ENCODE data around the gene KCNA3. TPM values are rescaled to one million over a fixed set of nuclear protein-coding genes. Genes with fewer than 3 reads are reported as not detected.

KCNA3 gene
- total and polyA plus RNA-seq, 10 donors: 0.30 to 45.8 (median 25.2) TPM

DNA sequence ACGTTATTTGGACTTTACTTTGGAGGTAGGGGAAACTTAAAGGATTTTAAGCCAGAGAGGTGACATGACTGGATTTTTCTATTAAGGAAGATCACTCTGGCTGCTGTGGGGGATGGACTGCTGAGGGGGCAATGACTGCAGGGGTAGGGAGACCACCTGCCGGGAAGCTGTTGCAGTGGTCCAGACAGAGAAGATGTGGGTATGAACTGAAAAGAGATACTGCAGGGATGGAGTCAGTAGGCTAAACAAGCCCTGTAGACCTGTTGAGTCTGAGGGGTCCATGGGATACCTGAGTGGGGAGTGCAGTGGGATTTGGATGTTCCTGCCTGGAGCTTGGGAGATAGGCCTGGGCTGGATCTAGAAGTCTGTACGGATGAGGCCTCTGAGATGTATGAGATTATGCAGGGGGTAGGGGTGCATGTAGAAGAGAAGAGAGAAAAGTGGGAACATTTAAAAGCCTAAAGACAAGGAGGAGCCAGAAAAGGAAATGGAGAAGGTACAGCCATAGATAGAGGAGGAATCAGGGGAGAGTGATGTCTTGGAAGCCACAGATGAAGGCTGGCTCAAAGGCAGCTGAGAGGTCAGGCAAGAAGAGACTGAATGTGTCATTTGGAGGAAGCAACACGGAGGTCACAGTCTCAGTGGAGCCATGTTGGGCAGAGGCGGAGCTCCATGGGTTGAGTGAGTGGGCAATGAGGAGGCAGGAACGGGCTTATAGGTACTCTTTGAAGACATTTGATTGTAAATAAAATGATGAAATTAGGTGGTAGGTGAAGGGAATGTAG is 42.7 kb downstream of the KCNA3 start:
- Histone ChIP-seq H3K36me3 (no peaks in the 10 kb centered on the region), H3K9me3 (no peaks in the 10 kb centered on the region), H3K4me1 (peaks cover 35 to 85% (median 67%) of the 10 kb centered on the region in 6 donors), H3K4me3 (peak overlapping the region in 1 of 8 donors; percentile 53), H3K27ac (peak overlapping the region; percentile 5 to 85 (median 66)), H3K27me3 (replicated peaks in 1 of 7) (no peaks in the 10 kb centered on the region)
- intact Hi-C loops (cut with DNase I; ENCODE audit: low total_unique reads): loop anchor here (5.0 kb wide), 1 partner anchor 135 kb away; no protein-coding TSS in a partner anchor
- WGBS, 5 donors: 77 to 81% (median 79%) methylated on average over 6 of the region's 6 CpGs
- no peak for DNase-seq
- TF ChIP-seq POLR2A (IDR thresholded peaks at IDR 0.05) (no peak), POLR2AphosphoS5 (IDR thresholded peaks at IDR 0.05) (no peak)
- TF ChIP-seq, protein P1, sequence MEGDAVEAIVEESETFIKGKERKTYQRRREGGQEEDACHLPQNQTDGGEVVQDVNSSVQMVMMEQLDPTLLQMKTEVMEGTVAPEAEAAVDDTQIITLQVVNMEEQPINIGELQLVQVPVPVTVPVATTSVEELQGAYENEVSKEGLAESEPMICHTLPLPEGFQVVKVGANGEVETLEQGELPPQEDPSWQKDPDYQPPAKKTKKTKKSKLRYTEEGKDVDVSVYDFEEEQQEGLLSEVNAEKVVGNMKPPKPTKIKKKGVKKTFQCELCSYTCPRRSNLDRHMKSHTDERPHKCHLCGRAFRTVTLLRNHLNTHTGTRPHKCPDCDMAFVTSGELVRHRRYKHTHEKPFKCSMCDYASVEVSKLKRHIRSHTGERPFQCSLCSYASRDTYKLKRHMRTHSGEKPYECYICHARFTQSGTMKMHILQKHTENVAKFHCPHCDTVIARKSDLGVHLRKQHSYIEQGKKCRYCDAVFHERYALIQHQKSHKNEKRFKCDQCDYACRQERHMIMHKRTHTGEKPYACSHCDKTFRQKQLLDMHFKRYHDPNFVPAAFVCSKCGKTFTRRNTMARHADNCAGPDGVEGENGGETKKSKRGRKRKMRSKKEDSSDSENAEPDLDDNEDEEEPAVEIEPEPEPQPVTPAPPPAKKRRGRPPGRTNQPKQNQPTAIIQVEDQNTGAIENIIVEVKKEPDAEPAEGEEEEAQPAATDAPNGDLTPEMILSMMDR (IDR thresholded peaks at IDR 0.05 in 8 of 11, conservative IDR thresholded peaks at IDR 0.05 in 3 of 11): no peak

DNA sequence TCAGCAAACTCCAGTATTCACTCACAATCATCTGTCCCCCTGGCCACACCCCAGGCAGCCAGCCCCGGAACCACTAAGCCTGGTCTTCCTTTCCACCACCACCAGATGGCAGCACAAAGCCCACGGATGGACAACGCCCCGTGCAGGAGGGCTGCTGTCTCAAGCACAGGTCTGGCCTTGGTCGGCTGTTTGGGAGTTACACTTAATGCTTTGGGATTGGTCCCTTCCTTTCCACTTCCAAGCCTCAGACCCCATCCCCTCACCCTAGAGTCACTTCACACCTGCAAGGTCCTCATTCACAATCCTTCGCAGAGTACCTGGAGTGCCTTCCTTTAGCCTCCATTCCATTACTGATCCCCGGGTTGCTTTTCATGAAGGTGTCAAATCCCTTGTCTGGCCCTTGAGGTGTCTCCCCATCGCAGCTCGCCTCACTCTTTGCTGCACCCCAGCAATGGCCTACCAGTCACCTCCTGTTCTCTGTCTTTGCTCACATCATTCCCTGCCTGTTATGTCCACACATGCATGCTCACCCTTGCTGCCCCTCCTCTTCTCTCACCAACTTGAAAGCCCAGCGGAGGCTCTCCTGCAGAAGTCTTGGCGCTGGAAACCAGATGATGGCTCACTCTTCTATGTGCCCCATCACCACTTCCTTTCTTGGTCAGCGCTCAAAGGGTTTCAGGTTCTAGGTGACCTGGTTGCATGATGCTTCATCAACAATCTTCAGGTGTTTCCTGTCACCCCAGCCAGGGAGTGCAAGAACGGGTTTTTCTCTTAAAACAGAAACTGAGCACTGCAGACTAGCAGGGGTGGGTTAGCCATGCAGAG is 43.7 kb downstream of the KCNA3 start:
- Histone ChIP-seq H3K4me1 (peaks cover 31 to 79% (median 58%) of the 10 kb centered on the region in 6 donors), H3K27ac (peak overlapping the region in 5 of 8 donors; percentile 60 to 85 (median 75)), H3K4me3 (peak overlapping the region in 5 of 8 donors; percentile 5 to 53 (median 8)), H3K36me3 (no peaks in the 10 kb centered on the region), H3K9me3 (no peaks in the 10 kb centered on the region), H3K27me3 (replicated peaks in 1 of 7) (no peaks in the 10 kb centered on the region)
- TF ChIP-seq POLR2AphosphoS5 (IDR thresholded peaks at IDR 0.05) (peak in 2 of 3 donors; percentile 49 to 66), POLR2A (IDR thresholded peaks at IDR 0.05) (no peak)
- TF ChIP-seq, protein P1 (IDR thresholded peaks at IDR 0.05 in 8 of 11, conservative IDR thresholded peaks at IDR 0.05 in 3 of 11): peak; percentile 68 to 95 (median 91)
- intact Hi-C loops (cut with DNase I; ENCODE audit: low total_unique reads): loop anchor here (5.0 kb wide), 1 partner anchor 136 kb away; no protein-coding TSS in a partner anchor
- peak; percentile 94 for DNase-seq
- WGBS, 5 donors: 18 to 23% (median 22%) methylated on average over 13 of the region's 13 CpGs

DNA sequence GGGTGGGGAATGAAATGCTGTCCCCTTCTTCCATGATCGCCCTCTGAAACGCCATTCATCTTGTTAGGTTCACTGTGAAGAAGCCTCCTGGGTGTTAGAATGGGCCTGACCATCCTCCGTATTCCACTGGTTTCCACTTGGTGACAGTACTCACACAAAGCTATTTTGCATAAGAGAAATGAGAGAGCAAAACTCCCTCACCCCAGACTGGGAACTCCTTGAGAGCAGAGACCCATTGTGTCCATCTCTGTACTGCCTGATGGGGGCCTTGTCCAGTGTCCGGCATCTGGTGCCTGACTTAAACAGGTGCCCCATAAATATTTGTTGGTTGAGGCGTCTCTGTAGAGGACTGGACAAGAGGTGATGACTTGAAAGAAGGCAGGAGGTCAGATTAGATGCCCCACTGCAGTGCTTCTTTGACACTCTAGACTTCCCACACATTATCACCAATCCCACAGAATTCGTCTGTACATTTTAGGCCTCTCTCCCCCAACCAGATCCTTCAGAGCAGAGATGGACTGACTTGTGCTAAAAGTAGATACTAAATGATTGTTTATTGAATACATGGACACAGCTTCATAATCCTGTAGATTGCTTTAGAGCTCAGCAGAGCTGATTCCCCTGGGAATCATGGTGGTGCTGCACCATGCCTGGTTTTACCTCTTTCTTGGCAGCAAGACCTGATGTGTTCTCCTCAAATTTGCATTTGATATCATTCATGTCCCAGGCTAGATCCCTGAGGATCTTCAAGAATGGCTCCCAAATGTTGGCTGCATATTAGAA is 46.2 kb downstream of the KCNA3 start:
- DNase-seq: peak; percentile 24
- Histone ChIP-seq H3K36me3 (no peaks in the 10 kb centered on the region), H3K4me1 (peaks cover 12 to 53% (median 33%) of the 10 kb centered on the region in 6 donors), H3K9me3 (no peaks in the 10 kb centered on the region), H3K27ac (peak overlapping the region in 3 of 8 donors; percentile 14 to 42 (median 36)), H3K4me3 (no peak overlapping the region), H3K27me3 (replicated peaks in 1 of 7) (no peaks in the 10 kb centered on the region)
- intact Hi-C loops (cut with DNase I; ENCODE audit: low total_unique reads): loop anchor here (10.0 kb wide), 1 partner anchor 46 kb away; the partner anchor contains the start of gene KCNA3
- 86 to 89% (median 87%) methylated on average over 6 of the region's 6 CpGs for WGBS, 5 donors
- TF ChIP-seq POLR2A (IDR thresholded peaks at IDR 0.05): no peak

DNA sequence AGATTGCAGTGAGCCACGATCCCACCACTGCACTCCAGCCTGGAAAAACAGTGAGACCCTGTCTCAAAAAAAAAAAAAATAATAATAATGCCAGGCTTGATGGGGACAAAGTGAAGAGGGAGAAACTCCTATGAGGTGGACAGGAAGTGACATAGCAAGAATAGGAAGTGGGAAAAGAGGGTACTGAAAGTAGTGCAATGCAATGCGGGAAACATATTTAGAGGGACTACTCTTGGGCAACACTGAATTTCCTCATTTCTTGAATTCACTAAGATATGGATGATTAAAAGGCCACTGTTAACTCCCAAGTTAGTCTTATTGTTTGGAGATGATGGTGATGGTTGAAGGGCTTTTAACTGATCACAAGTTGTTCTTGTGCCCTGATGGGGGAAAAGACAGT is 47.0 kb downstream of the KCNA3 start:
- no peak for DNase-seq
- Histone ChIP-seq H3K36me3 (no peaks in the 10 kb centered on the region), H3K4me1 (peaks cover 8 to 46% (median 29%) of the 10 kb centered on the region in 6 donors), H3K27ac (peak overlapping the region in 3 of 8 donors; percentile 14 to 42 (median 36)), H3K27me3 (replicated peaks in 1 of 7) (no peaks in the 10 kb centered on the region), H3K4me3 (no peak overlapping the region), H3K9me3 (no peaks in the 10 kb centered on the region)
- 58 to 83% (median 71%) methylated on average over 2 of the region's 2 CpGs for WGBS, 5 donors
- TF ChIP-seq, protein P1 (IDR thresholded peaks at IDR 0.05 in 8 of 11, conservative IDR thresholded peaks at IDR 0.05 in 3 of 11): no peak
- TF ChIP-seq POLR2AphosphoS5 (IDR thresholded peaks at IDR 0.05) (no peak), POLR2A (IDR thresholded peaks at IDR 0.05) (no peak)
- intact Hi-C loops (cut with DNase I; ENCODE audit: low total_unique reads): loop anchor here (10.0 kb wide), 1 partner anchor 47 kb away; the partner anchor contains the start of gene KCNA3

Data from spleen (tissue), 11 donors.